Endothelial cell of hepatic sinusoid (primary cell): ENCODE measurements around the gene SLC5A1.

Source experiments
- in situ Hi-C: cut with HindIII; loops from 2 replicates; pipeline ENCODE4 v1.10.0; 2017; ENCODE audit warnings: low sequenced_read_pairs

The SLC5A1 gene

GRCh38 chr22:32050678-32051515 is 7.8 kb downstream of the SLC5A1 start:
- in situ Hi-C loops, result no loop called here

DNA sequence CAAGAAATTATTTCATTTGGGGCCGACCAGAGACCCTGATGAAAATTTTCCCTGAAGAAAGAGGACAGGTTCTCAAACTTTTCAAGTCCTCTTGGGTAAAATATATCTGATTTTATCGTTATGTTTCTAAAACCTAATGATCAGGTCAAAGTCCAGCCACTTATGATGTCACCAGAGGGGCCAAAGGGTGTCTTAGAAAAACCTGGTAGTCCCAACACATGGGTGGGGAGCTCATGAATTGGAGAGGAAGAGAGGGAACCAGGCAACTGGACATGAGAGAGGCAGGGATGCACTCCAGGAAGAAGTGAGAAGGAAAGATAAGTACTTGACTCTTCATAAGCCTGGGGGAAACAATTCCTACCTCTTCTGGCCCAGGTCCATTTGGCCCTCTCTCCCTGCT is 9.2 kb downstream of the SLC5A1 start:
- in situ Hi-C loops, result no loop called here

DNA sequence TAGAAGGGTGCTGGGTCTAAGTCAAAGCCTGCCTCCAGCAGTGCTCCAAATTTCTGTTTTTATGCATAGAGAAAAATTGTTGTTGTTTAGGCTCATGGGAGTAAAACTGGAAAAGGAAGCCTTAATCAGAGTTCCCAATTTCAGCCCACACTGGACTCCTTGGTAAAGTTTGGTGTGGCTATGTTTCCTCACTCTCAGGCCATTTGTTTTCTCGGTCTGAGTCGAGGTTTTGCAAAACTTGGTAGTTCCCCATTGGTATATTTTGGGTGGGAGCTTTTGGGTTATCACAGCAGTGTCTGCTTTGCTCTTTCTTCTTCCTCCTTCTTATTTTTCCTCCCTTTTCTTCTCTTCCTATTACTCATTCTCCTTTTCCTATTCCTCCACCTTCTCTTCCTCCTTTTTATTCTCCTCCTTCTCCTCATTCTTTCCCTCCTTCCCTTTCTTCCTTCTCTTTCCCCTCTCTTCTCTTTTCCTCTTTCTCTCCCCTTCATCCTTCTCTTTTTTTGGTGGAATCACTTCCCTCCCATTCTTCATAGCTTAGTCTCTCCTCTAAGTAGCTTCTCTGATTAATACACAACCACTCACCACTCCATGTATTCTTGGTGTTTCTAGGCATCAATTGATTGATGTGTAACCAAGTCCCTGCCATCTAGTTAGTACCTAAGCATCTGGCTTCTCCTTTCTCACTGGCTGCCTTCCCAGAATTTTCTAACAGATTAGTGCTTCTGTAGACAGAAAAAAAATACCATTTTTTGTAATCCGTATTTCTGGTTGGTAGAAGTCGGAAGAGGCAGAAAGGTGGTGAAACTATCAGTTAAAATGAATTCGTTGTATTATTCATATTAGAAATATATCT is 10.1 kb downstream of the SLC5A1 start:
- in situ Hi-C loops, result no loop called here

DNA sequence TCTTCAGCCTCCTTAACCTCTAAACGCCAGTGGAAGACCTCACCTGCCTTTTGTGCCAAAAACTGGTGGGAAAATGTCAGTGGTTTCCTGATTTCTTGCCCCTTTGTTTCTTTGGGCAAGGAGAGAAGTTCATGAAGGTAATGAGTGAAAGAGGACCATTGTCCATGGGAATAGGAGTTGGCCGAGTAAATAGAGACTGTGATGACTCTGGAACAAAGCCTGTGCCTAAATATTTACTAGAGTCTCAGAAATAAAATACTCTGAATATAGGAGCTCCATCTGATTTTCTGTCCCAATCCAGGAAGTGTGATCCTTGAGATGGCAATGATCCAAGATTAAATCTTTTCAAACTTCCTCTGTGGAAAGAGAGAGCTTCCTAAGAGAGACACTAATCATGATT is 12.0 kb downstream of the SLC5A1 start:
- in situ Hi-C loops, result no loop called here

GRCh38 chr22:32058656-32059260 is 15.7 kb downstream of the SLC5A1 start:
- in situ Hi-C loops, result no loop called here

- in situ Hi-C loops, result no loop called here
Measured at GRCh38 chr22:32059426-32059825, 16.4 kb downstream of the SLC5A1 start.

GRCh38 chr22:32063701-32064100 is 20.6 kb downstream of the SLC5A1 start:
- in situ Hi-C loops, result no loop called here

DNA sequence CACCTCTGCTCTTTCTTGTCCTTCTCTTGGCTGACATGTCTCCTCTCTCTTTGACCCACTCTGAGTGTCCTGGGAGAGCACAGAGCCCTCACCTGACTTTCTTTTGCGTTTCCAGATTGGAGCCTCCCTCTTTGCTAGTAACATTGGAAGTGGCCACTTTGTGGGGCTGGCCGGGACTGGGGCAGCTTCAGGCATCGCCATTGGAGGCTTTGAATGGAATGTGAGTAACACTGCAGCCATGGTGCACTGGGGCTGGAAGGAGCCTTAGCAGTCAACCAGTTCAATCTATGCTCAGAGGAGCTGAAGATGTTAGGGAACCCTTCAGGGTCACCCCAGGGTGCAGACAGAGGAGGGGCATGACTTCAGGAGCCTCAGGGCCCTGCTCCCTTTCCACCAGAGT is 23.8 kb downstream of the SLC5A1 start:
- in situ Hi-C loops, result no loop called here

DNA sequence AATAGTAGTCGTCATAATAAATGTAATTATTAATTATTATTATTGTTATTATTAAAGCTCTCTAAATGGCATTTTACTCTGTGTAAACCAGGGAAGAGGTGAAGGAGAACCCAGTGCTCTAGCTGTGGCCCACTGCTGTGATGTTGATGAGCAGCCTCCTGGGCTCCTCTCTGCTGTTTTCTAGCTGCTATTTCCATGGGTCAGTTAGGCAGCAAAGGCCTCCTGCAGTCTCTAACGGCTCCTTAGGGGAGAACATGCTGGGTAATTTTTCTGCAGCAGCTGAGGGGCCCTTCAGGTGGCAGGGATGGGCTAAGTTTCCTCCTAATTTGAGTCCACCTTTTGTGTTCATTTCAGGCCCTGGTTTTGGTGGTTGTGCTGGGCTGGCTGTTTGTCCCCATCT is 24.6 kb downstream of the SLC5A1 start:
- in situ Hi-C loops, result no loop called here

- in situ Hi-C loops, result no loop called here
Measured at GRCh38 chr22:32069579-32070372, 26.7 kb downstream of the SLC5A1 start.

DNA sequence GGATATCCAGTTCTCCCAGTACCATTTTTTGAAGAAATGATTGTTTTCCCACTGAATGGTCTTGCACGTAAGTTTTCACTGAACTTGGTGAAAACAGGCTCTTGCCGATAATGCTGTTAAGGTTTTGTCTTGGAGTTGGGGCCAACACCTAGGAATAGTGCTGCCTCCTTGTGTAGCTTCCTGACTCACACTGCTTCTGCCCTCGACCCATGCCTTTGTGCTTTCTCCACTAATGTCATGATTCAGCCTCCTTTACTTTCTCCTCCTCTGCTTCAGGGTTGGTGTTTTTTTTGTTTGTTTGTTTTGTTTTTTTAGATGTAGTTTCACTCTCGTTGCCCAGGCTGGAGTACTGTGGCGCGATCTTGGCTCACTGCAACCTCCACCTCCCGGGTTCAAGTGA is 30.2 kb downstream of the SLC5A1 start:
- in situ Hi-C loops, result no loop called here

- in situ Hi-C loops, result no loop called here
Measured at GRCh38 chr22:32073823-32074380, 30.8 kb downstream of the SLC5A1 start.

GRCh38 chr22:32075997-32076760 is 33.1 kb downstream of the SLC5A1 start:
- in situ Hi-C loops, result no loop called here

DNA sequence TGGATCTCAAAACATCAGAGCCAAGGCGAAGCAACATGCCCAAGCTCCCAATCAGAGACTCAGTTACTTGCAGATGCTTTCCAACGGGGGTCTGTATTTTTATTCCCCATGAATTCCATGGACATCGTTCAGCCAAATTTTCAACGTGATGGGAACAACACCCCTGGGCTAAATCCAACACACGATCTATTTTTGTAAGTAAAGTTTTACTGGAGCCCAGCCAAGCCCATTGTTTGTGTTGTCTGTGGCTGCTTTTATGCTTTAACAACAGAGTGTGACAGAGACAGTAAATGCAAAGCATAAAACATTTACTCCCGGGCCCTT is 33.7 kb downstream of the SLC5A1 start:
- in situ Hi-C loops, result no loop called here

GRCh38 chr22:32077151-32077550 is 34.1 kb downstream of the SLC5A1 start:
- in situ Hi-C loops, result no loop called here

GRCh38 chr22:32079130-32080089 is 36.3 kb downstream of the SLC5A1 start:
- in situ Hi-C loops, result no loop called here

DNA sequence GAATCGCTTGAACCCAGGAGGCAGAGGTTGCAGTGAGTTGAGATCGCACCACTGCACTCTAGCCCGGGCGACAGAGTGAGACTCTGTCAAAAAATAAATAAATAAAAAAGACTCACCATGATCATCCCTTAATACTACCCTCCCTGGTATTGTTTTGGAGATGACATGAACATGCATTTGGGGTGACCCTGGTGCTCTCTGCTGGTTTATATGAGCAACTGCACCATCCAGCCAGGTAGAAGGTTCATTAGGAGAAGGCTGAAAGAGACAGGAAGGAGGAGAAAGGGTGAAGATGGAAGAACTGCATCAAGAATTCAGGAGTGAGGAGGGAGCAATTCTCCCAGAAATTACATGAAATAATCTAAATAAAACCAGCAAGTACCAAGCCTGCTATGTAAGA is 37.8 kb downstream of the SLC5A1 start:
- in situ Hi-C loops, result no loop called here

GRCh38 chr22:32082331-32082730 is 39.3 kb downstream of the SLC5A1 start:
- in situ Hi-C loops, result no loop called here

GRCh38 chr22:32083000-32083399 is 39.9 kb downstream of the SLC5A1 start:
- in situ Hi-C loops, result no loop called here
